Mammary epithelial cell (primary cell): ENCODE results near the gene NEDD4.

Experiments
- CTCF ChIP-seq, 2 donors: IDR thresholded peaks in 1 of 2; conservative IDR thresholded peaks in 1 of 2; 2 replicates each; pipeline ENCODE4 v1.5.1; 2011 to 2012; ENCODE audit warnings: inconsistent platforms in 2 of 2, low read length in 2 of 2, mild to moderate bottlenecking in 2 of 2, control low read depth in 1 of 2, low read depth in 1 of 2; ENCODE audit not compliant: insufficient read depth in 1 of 2; ENCODE audit errors: extremely low read depth in 1 of 2
- EZH2 ChIP-seq: IDR thresholded peaks from 2 replicates; pipeline ENCODE4 v1.6.1; 2012; ENCODE audit warnings: low read length, inconsistent platforms, borderline replicate concordance

GRCh38 chr15:55915876-55916567, 77.4 kb downstream of the NEDD4 start:
- no peak for TF ChIP-seq EZH2
- no peak for TF ChIP-seq CTCF (conservative IDR thresholded peaks at IDR 0.05 in 1 of 2, IDR thresholded peaks at IDR 0.05 in 1 of 2; ENCODE audit: extremely low read depth in 1 of 2, insufficient read depth in 1 of 2, low read depth in 1 of 2, low read length in 2 of 2)
